A673 (cell line): ENCODE results near the gene BMERB1. TPM values are rescaled to one million over a fixed set of nuclear protein-coding genes. Genes with fewer than 3 reads are reported as not detected.
"Not testable (repeated sequence)": the region's sequence is repeated elsewhere in the genome, so short reads cannot be mapped to it uniquely, and the experiment has no call there.

Experiments
- BruUV-seq: library from RNA; stranded (reverse); fragments of 400-500 nt; replicated peaks from 2 replicates; lab custom pipeline; 2021; lab: Mats Ljungman, UMichigan
- CTCF ChIA-PET: fragments of 300-600 bp; sonication (Branson Sonifier 250); formaldehyde crosslinking; loops from one replicate; lab custom pipeline; 2022; ENCODE audit warnings: antibody characterized with exemption; lab: Charles Lee
- POLR2A ChIA-PET: fragments of 300-600 bp; sonication (Branson Sonifier 250); formaldehyde crosslinking; loops from one replicate; lab custom pipeline; 2022; ENCODE audit warnings: antibody characterized with exemption; ENCODE audit not compliant: low non-redundant PET; lab: Charles Lee
- DNase-seq: peaks from one replicate; pipeline ENCODE4 v3.0.0-alpha.2; 2015; ENCODE audit warnings: low spot score
- H3K27ac ChIP-seq: fragments of 200-600 bp; sonication (generic); 2 replicates; pipeline ENCODE4 v1.5.1; 2016; ENCODE audit warnings: mixed run types, low read depth, mild to moderate bottlenecking, mixed read lengths, antibody characterized with exemption, low read length; ENCODE audit not compliant: poor library complexity, severe bottlenecking
- H3K27me3 ChIP-seq: fragments of 200-600 bp; sonication (generic); replicated peaks from 2 replicates; pipeline ENCODE4 v1.6.1; 2017; ENCODE audit warnings: mixed run types, low read depth, mild to moderate bottlenecking, mixed read lengths, antibody characterized with exemption, low read length; ENCODE audit not compliant: insufficient read depth, poor library complexity
- H3K36me3 ChIP-seq: fragments of 200-600 bp; sonication (generic); 2 replicates; pipeline ENCODE4 v1.6.1; 2016; ENCODE audit warnings: mixed run types, mild to moderate bottlenecking, mixed read lengths, antibody characterized with exemption, low read length; ENCODE audit not compliant: insufficient read depth, poor library complexity, severe bottlenecking
- H3K4me1 ChIP-seq: fragments of 200-600 bp; sonication (generic); 2 replicates; pipeline ENCODE4 v1.6.1; 2017; ENCODE audit warnings: mixed run types, mild to moderate bottlenecking, mixed read lengths, antibody characterized with exemption, low read length; ENCODE audit not compliant: insufficient read depth, poor library complexity, severe bottlenecking
- H3K4me3 ChIP-seq: fragments of 200-600 bp; sonication (generic); 2 replicates; pipeline ENCODE4 v1.5.1; 2016; ENCODE audit warnings: low read depth, mixed run types, mild to moderate bottlenecking, mixed read lengths, low read length; ENCODE audit not compliant: poor library complexity, severe bottlenecking
- H3K9me3 ChIP-seq: fragments of 200-600 bp; sonication (generic); 2 replicates; pipeline ENCODE4 v1.6.1; 2016; ENCODE audit warnings: mixed run types, low read depth, mild to moderate bottlenecking, mixed read lengths, antibody characterized with exemption, low read length; ENCODE audit not compliant: poor library complexity, severe bottlenecking
- CTCF ChIP-seq: fragments of 300-800, 200-600 bp; sonication (generic); conservative IDR thresholded peaks from 2 replicates; pipeline ENCODE4 v1.5.1; 2017; ENCODE audit warnings: low read depth, mild to moderate bottlenecking, antibody characterized with exemption, low read length, moderate library complexity, mixed read lengths
- EZH2 ChIP-seq: fragments of 200-600 bp; sonication (generic); IDR thresholded peaks from 2 replicates; pipeline ENCODE4 v1.6.1; 2017; ENCODE audit warnings: borderline replicate concordance, low read depth, mild to moderate bottlenecking, mixed read lengths, antibody characterized with exemption, low read length; ENCODE audit not compliant: poor library complexity, severe bottlenecking
- intact Hi-C: fragments of 100-400 bp; cut with micrococcal nuclease; formaldehyde crosslinking; loops from one replicate; pipeline ENCODE4 v1.10.0; 2022; ENCODE audit not compliant: unreplicated experiment
- total RNA-seq: library from RNA; stranded (reverse); gene quantifications from 2 replicates; pipeline ENCODE4 v1.2.3, GENCODE V29; 2021

BMERB1 gene
- total RNA-seq, 1 experiment from 2014 or later, result 11.5 TPM

- POLR2A ChIA-PET, result no interaction called here
Observed at GRCh38 chr16:15567823-15568222, 133.4 kb downstream of the BMERB1 start.

GRCh38 chr16:15570666-15571065 lies 136.3 kb downstream of the BMERB1 start:
- DNase-seq, H3K27ac ChIP-seq, H3K4me3 ChIP-seq, POLR2A ChIA-PET, intact Hi-C loops, H3K9me3 ChIP-seq, H3K36me3 ChIP-seq, CTCF ChIA-PET, BruUV-seq, H3K27me3 ChIP-seq: not testable (repeated sequence)
- H3K4me1 ChIP-seq, result peaks cover 20% of the 10 kb centered on the region

More at GRCh38 chr16:15567823-15568222, 133.4 kb downstream of the BMERB1 start:
- no TSS peak for BruUV-seq
- Histone ChIP-seq H3K4me1 (peaks cover 14% of the 10 kb centered on the region), H3K27ac (no peak overlapping the region), H3K9me3 (no peaks in the 10 kb centered on the region), H3K4me3 (no peak overlapping the region), H3K27me3 (no peaks in the 10 kb centered on the region), H3K36me3 (no peaks in the 10 kb centered on the region)
- no peak for DNase-seq
- CTCF ChIA-PET, result no interaction called here
- TF ChIP-seq CTCF (no peak), EZH2 (no peak)
- intact Hi-C loops, result no loop called here

GRCh38 chr16:15571557-15571956 lies 137.2 kb downstream of the BMERB1 start:
- Histone ChIP-seq H3K4me3 (no peak overlapping the region), H3K27ac (peak overlapping the region; percentile 45), H3K9me3 (no peaks in the 10 kb centered on the region), H3K4me1 (peaks cover 20% of the 10 kb centered on the region), H3K27me3 (no peaks in the 10 kb centered on the region), H3K36me3 (no peaks in the 10 kb centered on the region)
- BruUV-seq, result no TSS peak
- DNase-seq, result peak; percentile 37
- POLR2A ChIA-PET, result no interaction called here
- TF ChIP-seq EZH2 (no peak), CTCF (no peak)
- intact Hi-C loops, result no loop called here
- CTCF ChIA-PET, result no interaction called here

- H3K27ac ChIP-seq, result peak overlapping the region; percentile 52
- H3K9me3 ChIP-seq, result no peaks in the 10 kb centered on the region
- peaks cover 20% of the 10 kb centered on the region for H3K4me1 ChIP-seq
- no peaks in the 10 kb centered on the region for H3K27me3 ChIP-seq
- BruUV-seq, result no TSS peak
- no peak overlapping the region for H3K4me3 ChIP-seq
- H3K36me3 ChIP-seq, result no peaks in the 10 kb centered on the region
- ChIA-PET POLR2A (no interaction called here), CTCF (no interaction called here)
- intact Hi-C loops, result no loop called here
- DNase-seq, result peak; percentile 48
- TF ChIP-seq CTCF, result no peak
- no peak for TF ChIP-seq EZH2
Observed at GRCh38 chr16:15572329-15573001, 138.1 kb downstream of the BMERB1 start.
